ENCODE data around the gene ZNF3.
A peak's percentile ranks its signal among the peaks of the same experiment; 100 is the strongest.

Gene ZNF3

DNA sequence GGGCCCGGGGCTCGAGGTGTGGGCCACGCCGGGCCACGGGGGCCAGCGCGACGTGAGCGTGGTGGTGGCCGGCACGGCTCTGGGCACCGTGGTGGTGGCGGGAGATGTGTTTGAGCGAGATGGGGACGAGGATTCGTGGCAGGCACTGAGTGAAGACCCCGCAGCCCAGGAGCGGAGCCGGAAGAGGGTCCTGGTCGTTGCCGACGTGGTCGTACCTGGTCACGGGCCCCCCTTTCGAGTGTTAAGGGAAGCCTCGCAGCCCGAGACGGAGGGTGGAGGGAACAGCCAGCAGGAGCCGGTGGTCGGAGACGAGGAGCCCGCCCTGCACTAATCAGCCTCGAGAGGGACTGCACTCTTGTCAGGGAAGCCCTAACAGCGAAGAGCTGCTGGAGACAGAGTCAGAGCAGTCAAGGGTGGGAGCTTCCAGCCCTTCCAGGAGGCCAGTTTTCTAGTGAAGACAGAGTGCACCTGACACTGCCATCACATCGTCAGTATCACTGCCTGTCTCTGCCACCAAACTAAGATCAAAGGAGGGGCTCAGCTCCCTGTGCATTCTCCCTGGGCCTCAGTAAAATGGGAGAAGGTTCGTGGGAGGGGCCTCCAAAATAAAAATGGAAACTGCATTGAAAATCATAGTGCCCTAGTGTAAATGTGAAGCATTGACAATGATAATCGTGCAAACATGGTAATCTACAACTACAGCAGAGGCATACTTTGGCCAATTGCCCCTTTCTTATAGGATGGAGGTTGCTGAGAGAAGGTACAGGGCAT lies 46.5 kb upstream of the ZNF3 start:
- H3K79me1 ChIP-seq (ENCODE audit: low read length) = peaks cover 15% of the 10 kb centered on the region
- H3K9me3 ChIP-seq (ENCODE audit: insufficient read depth, low read depth, low read length) = no peaks in the 10 kb centered on the region
- peak overlapping the region; percentile 45 for H2BK120ac ChIP-seq (ENCODE audit: insufficient read depth, low read length, poor library complexity)
- H3K36me3 ChIP-seq (ENCODE audit: control insufficient read depth in 1 of 2, insufficient read depth in 2 of 2, low read length in 2 of 2) = no peaks in the 10 kb centered on the region
- H3K4ac ChIP-seq (ENCODE audit: low read depth, low read length) = peak overlapping the region; percentile 60
- no peak overlapping the region for H3K23ac ChIP-seq (ENCODE audit: low read length)
- peak overlapping the region; percentile 63 for H3K18ac ChIP-seq (ENCODE audit: low read length)
- peaks cover 13% of the 10 kb centered on the region for H3K79me2 ChIP-seq (ENCODE audit: control insufficient read depth, insufficient read depth, low read length, poor library complexity)
- peak overlapping the region; percentile 64 for H2AK5ac ChIP-seq (ENCODE audit: low read length)
- H3K4me2 ChIP-seq (ENCODE audit: low read length) = peak overlapping the region; percentile 75
- H4K8ac ChIP-seq (ENCODE audit: low read depth, low read length) = peak overlapping the region; percentile 81
- peak overlapping the region; percentile 81 for H3K4me3 ChIP-seq (ENCODE audit: low read depth, low read length)
- H3K4me1 ChIP-seq (ENCODE audit: control insufficient read depth in 1 of 2, insufficient read depth in 2 of 2, low read length in 2 of 2) = peaks cover 3 to 8% of the 10 kb centered on the region in 2 experiments
- H2AFZ ChIP-seq (ENCODE audit: insufficient read depth, low read length, poor library complexity) = peak overlapping the region; percentile 56
- H3K14ac ChIP-seq (ENCODE audit: low read length) = peak overlapping the region; percentile 77
- H2BK5ac ChIP-seq (ENCODE audit: low read depth, low read length, poor library complexity) = no peak overlapping the region
- WGBS (ENCODE audit: extremely low coverage, insufficient coverage, insufficient read length) = no CpG with 5 or more reads among the region's 37 CpGs
- peak overlapping the region; percentile 63 for H3K9ac ChIP-seq (ENCODE audit: low read length)
- peak overlapping the region; percentile 95 for H4K12ac ChIP-seq (ENCODE audit: low read depth, low read length)
- H4K91ac ChIP-seq (ENCODE audit: low read depth, low read length) = peak overlapping the region; percentile 91
- no peaks in the 10 kb centered on the region for H3K27me3 ChIP-seq (ENCODE audit: insufficient read depth, low read length)
- H3K27ac ChIP-seq (ENCODE audit: low read depth, low read length) = no peak overlapping the region
- DNase-seq = no peak
- H2BK12ac ChIP-seq (ENCODE audit: low read length) = no peak overlapping the region

DNA sequence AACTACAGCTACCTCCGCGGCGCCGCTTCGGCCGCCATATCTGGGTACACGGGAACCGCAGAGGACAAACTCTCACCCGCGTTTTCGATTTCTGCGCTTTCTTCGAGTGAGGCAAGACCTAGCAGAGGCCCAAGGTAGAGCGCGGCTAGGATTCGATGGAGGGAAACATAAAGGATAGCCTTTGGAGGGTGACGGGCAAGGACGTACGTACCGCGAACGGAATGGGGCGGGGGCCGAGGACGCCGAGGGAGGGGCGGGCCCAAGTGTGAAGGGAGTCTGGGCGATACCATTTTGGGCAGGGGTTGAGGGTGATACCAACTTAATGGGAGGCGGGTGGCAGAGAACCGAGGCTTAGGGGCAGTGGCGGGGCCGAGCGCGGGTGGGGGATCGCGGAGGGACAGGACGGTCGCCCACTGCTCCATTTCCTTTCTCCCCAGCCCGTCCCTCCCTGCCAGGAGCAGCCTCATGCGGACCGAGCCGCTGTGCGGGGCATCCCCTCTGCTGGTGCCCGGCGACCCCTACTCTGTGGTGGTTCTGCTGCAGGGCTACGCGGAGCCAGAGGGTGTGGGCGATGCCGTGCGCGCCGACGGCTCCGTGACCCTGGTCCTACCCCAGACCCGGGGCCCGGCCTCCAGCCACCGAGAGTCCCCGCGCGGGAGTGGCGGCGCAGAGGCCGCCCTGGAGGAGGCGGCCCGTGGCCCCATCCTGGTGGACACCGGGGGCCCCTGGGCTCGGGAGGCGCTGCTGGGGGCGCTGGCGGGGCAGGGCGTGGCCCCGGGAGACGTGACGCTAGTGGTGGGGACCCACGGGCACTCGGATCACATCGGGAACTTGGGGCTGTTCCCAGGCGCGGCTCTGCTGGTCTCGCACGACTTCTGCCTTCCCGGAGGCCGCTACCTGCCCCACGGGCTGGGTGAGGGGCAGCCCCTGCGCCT lies 45.7 kb upstream of the ZNF3 start, which contains the start of gene MBLAC1:
MBLAC1 (plus strand) TSS at position 37 of the 935 bp plus-strand sequence; CDS start at position 466, 429 bp downstream.
- peak within 1 kb of the TSS; percentile 67 for H2AFZ ChIP-seq (ENCODE audit: insufficient read depth, low read length, poor library complexity)
- peak within 1 kb of the TSS; percentile 81 for H3K4me3 ChIP-seq (ENCODE audit: low read depth, low read length)
- peak within 1 kb of the TSS; percentile 41 for H2BK12ac ChIP-seq (ENCODE audit: low read length)
- DNase-seq = peak; percentile 79 to 92
- peak within 1 kb of the TSS; percentile 45 for H2BK120ac ChIP-seq (ENCODE audit: insufficient read depth, low read length, poor library complexity)
- peak within 1 kb of the TSS; percentile 92 for H4K91ac ChIP-seq (ENCODE audit: low read depth, low read length)
- no peaks in the 10 kb centered on the region for H3K36me3 ChIP-seq (ENCODE audit: control insufficient read depth in 1 of 2, insufficient read depth in 2 of 2, low read length in 2 of 2)
- H4K12ac ChIP-seq (ENCODE audit: low read depth, low read length) = peak within 1 kb of the TSS; percentile 95
- peak within 1 kb of the TSS; percentile 50 for H2AK5ac ChIP-seq (ENCODE audit: low read length)
- peak within 1 kb of the TSS; percentile 60 for H3K4ac ChIP-seq (ENCODE audit: low read depth, low read length)
- peak within 1 kb of the TSS; percentile 73 for H3K18ac ChIP-seq (ENCODE audit: low read length)
- peak within 1 kb of the TSS; percentile 89 for H4K8ac ChIP-seq (ENCODE audit: low read depth, low read length)
- peak within 1 kb of the TSS; percentile 88 for H3K27ac ChIP-seq (ENCODE audit: low read depth, low read length)
- peak within 1 kb of the TSS; percentile 87 for H2BK5ac ChIP-seq (ENCODE audit: low read depth, low read length, poor library complexity)
- H3K9me3 ChIP-seq (ENCODE audit: insufficient read depth, low read depth, low read length) = no peaks in the 10 kb centered on the region
- H3K14ac ChIP-seq (ENCODE audit: low read length) = peak within 1 kb of the TSS; percentile 85
- H3K23ac ChIP-seq (ENCODE audit: low read length) = no peak within 1 kb of the TSS
- no CpG with 5 or more reads among the region's 85 CpGs for WGBS (ENCODE audit: extremely low coverage, insufficient coverage, insufficient read length)
- no peaks in the 10 kb centered on the region for H3K27me3 ChIP-seq (ENCODE audit: insufficient read depth, low read length)
- H3K79me1 ChIP-seq (ENCODE audit: low read length) = peaks cover 15% of the 10 kb centered on the region
- peaks cover 3 to 14% of the 10 kb centered on the region in 2 experiments for H3K4me1 ChIP-seq (ENCODE audit: control insufficient read depth in 1 of 2, insufficient read depth in 2 of 2, low read length in 2 of 2)
- H3K79me2 ChIP-seq (ENCODE audit: control insufficient read depth, insufficient read depth, low read length, poor library complexity) = peaks cover 13% of the 10 kb centered on the region
- H3K9ac ChIP-seq (ENCODE audit: low read length) = peak within 1 kb of the TSS; percentile 79
- H3K4me2 ChIP-seq (ENCODE audit: low read length) = peak within 1 kb of the TSS; percentile 75

GRCh38 chr7:100126239-100126930 lies 44.9 kb upstream of the ZNF3 start:
- no peak overlapping the region for H3K23ac ChIP-seq (ENCODE audit: low read length)
- no CpG with 5 or more reads among the region's 29 CpGs for WGBS (ENCODE audit: extremely low coverage, insufficient coverage, insufficient read length)
- peak overlapping the region; percentile 79 for H3K9ac ChIP-seq (ENCODE audit: low read length)
- H4K91ac ChIP-seq (ENCODE audit: low read depth, low read length) = peak overlapping the region; percentile 92
- H3K4me2 ChIP-seq (ENCODE audit: low read length) = peak overlapping the region; percentile 75
- peak in 1 of 2 donors; percentile 73 for DNase-seq
- peak overlapping the region; percentile 85 for H3K14ac ChIP-seq (ENCODE audit: low read length)
- H2AK5ac ChIP-seq (ENCODE audit: low read length) = peak overlapping the region; percentile 3
- no peaks in the 10 kb centered on the region for H3K27me3 ChIP-seq (ENCODE audit: insufficient read depth, low read length)
- H4K12ac ChIP-seq (ENCODE audit: low read depth, low read length) = peak overlapping the region; percentile 85
- H3K79me1 ChIP-seq (ENCODE audit: low read length) = peaks cover 15% of the 10 kb centered on the region
- H3K9me3 ChIP-seq (ENCODE audit: insufficient read depth, low read depth, low read length) = no peaks in the 10 kb centered on the region
- peak overlapping the region; percentile 89 for H4K8ac ChIP-seq (ENCODE audit: low read depth, low read length)
- H2AFZ ChIP-seq (ENCODE audit: insufficient read depth, low read length, poor library complexity) = peak overlapping the region; percentile 67
- peaks cover 13% of the 10 kb centered on the region for H3K79me2 ChIP-seq (ENCODE audit: control insufficient read depth, insufficient read depth, low read length, poor library complexity)
- H2BK120ac ChIP-seq (ENCODE audit: insufficient read depth, low read length, poor library complexity) = peak overlapping the region; percentile 12
- peak overlapping the region; percentile 88 for H3K27ac ChIP-seq (ENCODE audit: low read depth, low read length)
- H3K4me3 ChIP-seq (ENCODE audit: low read depth, low read length) = peak overlapping the region; percentile 81
- H3K4me1 ChIP-seq (ENCODE audit: control insufficient read depth in 1 of 2, insufficient read depth in 2 of 2, low read length in 2 of 2) = peaks cover 3 to 17% of the 10 kb centered on the region in 2 experiments
- H3K36me3 ChIP-seq (ENCODE audit: control insufficient read depth in 1 of 2, insufficient read depth in 2 of 2, low read length in 2 of 2) = no peaks in the 10 kb centered on the region
- H3K4ac ChIP-seq (ENCODE audit: low read depth, low read length) = peak overlapping the region; percentile 57
- H3K18ac ChIP-seq (ENCODE audit: low read length) = peak overlapping the region; percentile 73
- H2BK5ac ChIP-seq (ENCODE audit: low read depth, low read length, poor library complexity) = peak overlapping the region; percentile 87
- peak overlapping the region; percentile 41 for H2BK12ac ChIP-seq (ENCODE audit: low read length)

All from trophoblast cell (in vitro differentiated cells and primary cell).